ENCODE measurements around the gene USP53.

DNA sequence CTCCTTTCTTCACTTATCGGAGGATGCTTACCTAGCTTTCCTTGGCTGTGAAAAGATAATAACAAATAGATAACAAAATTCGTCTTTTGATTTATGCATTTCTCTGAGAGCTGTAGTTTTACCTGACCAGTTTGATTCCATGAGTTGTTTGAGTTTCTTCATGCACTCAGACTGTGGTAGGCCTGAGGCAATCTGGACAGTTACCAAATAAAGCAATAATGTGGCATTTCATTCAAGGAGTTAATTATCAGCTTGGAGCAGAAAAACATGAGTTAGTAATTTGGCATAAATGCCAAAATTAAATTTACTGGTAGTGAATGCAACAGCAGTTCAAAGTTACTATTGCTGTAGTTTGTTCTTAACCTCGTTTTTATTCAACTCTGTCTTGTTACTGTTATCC is 56.0 kb downstream of the USP53 start:
- TF ChIP-seq, protein P1, sequence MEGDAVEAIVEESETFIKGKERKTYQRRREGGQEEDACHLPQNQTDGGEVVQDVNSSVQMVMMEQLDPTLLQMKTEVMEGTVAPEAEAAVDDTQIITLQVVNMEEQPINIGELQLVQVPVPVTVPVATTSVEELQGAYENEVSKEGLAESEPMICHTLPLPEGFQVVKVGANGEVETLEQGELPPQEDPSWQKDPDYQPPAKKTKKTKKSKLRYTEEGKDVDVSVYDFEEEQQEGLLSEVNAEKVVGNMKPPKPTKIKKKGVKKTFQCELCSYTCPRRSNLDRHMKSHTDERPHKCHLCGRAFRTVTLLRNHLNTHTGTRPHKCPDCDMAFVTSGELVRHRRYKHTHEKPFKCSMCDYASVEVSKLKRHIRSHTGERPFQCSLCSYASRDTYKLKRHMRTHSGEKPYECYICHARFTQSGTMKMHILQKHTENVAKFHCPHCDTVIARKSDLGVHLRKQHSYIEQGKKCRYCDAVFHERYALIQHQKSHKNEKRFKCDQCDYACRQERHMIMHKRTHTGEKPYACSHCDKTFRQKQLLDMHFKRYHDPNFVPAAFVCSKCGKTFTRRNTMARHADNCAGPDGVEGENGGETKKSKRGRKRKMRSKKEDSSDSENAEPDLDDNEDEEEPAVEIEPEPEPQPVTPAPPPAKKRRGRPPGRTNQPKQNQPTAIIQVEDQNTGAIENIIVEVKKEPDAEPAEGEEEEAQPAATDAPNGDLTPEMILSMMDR (IDR thresholded peaks at IDR 0.05) = no peak
- no peak for TF ChIP-seq POLR2A (IDR thresholded peaks at IDR 0.05; ENCODE audit: low read depth)
- TF ChIP-seq POLR2AphosphoS5 (IDR thresholded peaks at IDR 0.05) = no peak
- no peak for TF ChIP-seq EP300 (IDR thresholded peaks at IDR 0.05)
